GM12878 (cell line): ENCODE data around the gene PRDM16. TPM values are rescaled to one million over a fixed set of nuclear protein-coding genes. Genes with fewer than 3 reads are reported as not detected.

Source experiments
- ATAC-seq: fragments of 200-7000 bp; cut with Tn5 transposase; 3 replicates; pipeline ENCODE4 v1.9.1; 2020; ENCODE audit warnings: mild to moderate bottlenecking, moderate library complexity
- BruUV-seq: library from RNA; stranded (reverse); fragments of 400-500 nt; replicated peaks from 2 replicates; lab custom pipeline; 2021; lab: Mats Ljungman, UMichigan
- CTCF ChIA-PET: fragments of 300-600 bp; sonication (Branson Sonifier 250); formaldehyde crosslinking; extraction: SDS; loops from one replicate; lab custom pipeline; 2021; ENCODE audit warnings: inconsistent platforms; lab: Yijun Ruan, JAX
- POLR2A ChIA-PET: fragments of 350-600 bp; formaldehyde crosslinking; extraction: SDS; loops from one replicate; lab custom pipeline; 2021; ENCODE audit warnings: inconsistent platforms; lab: Charles Lee
- RAD21 ChIA-PET: fragments of 300-600 bp; sonication (Branson Sonifier 250); formaldehyde crosslinking; loops from one replicate; lab custom pipeline; 2023; ENCODE audit warnings: antibody characterized with exemption; ENCODE audit not compliant: unreplicated experiment; lab: Charles Lee
- SMC1A ChIA-PET: fragments of 300-600 bp; sonication (Branson Sonifier 250); formaldehyde crosslinking; loops from one replicate; lab custom pipeline; 2023; ENCODE audit not compliant: unreplicated experiment, uncharacterized antibody; lab: Charles Lee
- DNase-seq: peaks from one replicate; pipeline ENCODE4 v3.0.0-alpha.2; 2011; ENCODE audit warnings: low read depth, low spot score
- FAIRE-seq: peaks from 3 replicates; lab custom pipeline; 2011; peaks lifted over from hg19 to GRCh38; lab: Jason Lieb, UNC
- H2AFZ ChIP-seq: 2 replicates; pipeline ENCODE4 v1.6.0; 2011; ENCODE audit warnings: low read depth, low read length, control low read depth; ENCODE audit not compliant: control insufficient read depth
- H3K27ac ChIP-seq: 2 replicates; pipeline ENCODE4 v1.5.1; 2011; ENCODE audit warnings: control low read depth; ENCODE audit not compliant: control insufficient read depth, insufficient read depth
- H3K27me3 ChIP-seq, 2 experiments: replicated peaks in 1 of 2; 2 replicates each; pipeline versions ENCODE4 v1.6.0 to v1.6.1; 2011; ENCODE audit warnings: low read length in 1 of 2; ENCODE audit not compliant: control insufficient read depth in 2 of 2, insufficient read depth in 2 of 2
- H3K36me3 ChIP-seq, 2 experiments: 2 replicates each; pipeline ENCODE4 v1.5.1; 2011; ENCODE audit warnings: low read length in 1 of 2; ENCODE audit not compliant: control insufficient read depth in 2 of 2, insufficient read depth in 2 of 2
- H3K4me1 ChIP-seq: 2 replicates; pipeline ENCODE4 v1.6.1; 2011; ENCODE audit warnings: mild to moderate bottlenecking, low read length, moderate library complexity, mixed read lengths; ENCODE audit not compliant: control insufficient read depth, insufficient read depth
- H3K4me2 ChIP-seq: 2 replicates; pipeline ENCODE4 v1.6.0; 2011; ENCODE audit warnings: control low read depth; ENCODE audit not compliant: control insufficient read depth, insufficient read depth
- H3K4me3 ChIP-seq: fragments of 200-600 bp; sonication (generic); 2 replicates; pipeline ENCODE4 v1.5.1; 2016
- H3K79me2 ChIP-seq: 2 replicates; pipeline ENCODE4 v1.6.0; 2011; ENCODE audit warnings: low read length; ENCODE audit not compliant: control insufficient read depth, insufficient read depth
- H3K9ac ChIP-seq: 2 replicates; pipeline ENCODE4 v1.8.0; 2011; ENCODE audit warnings: low read length, control low read depth, mixed read lengths; ENCODE audit not compliant: control insufficient read depth, insufficient read depth
- H3K9me3 ChIP-seq: replicated peaks from 3 replicates; pipeline ENCODE4 v1.5.1; 2011; ENCODE audit warnings: mild to moderate bottlenecking, low read length; ENCODE audit not compliant: control insufficient read depth, insufficient read depth
- H4K20me1 ChIP-seq: 2 replicates; pipeline ENCODE4 v1.6.0; 2011; ENCODE audit not compliant: control insufficient read depth, insufficient read depth
- CBFB ChIP-seq: IDR thresholded peaks from 2 replicates; pipeline ENCODE4 v1.6.1; 2016; ENCODE audit warnings: antibody characterized with exemption, low read depth
- CHD1 ChIP-seq: IDR thresholded peaks from 2 replicates; pipeline ENCODE4 v1.6.1; 2012; ENCODE audit warnings: low read depth, low read length, improper control_type of control experiment
- HDAC6 ChIP-seq: fragments of 200-600 bp; sonication (generic); IDR thresholded peaks from one replicate; pipeline ENCODE4 v1.8.0; 2017; ENCODE audit warnings: antibody characterized with exemption; ENCODE audit not compliant: unreplicated experiment
- JUND ChIP-seq: IDR thresholded peaks from 2 replicates; pipeline ENCODE4 v1.6.1; 2012; ENCODE audit warnings: low read depth, mild to moderate bottlenecking, low read length, improper control_type of control experiment, moderate library complexity
- MYB ChIP-seq: fragments of 150-350 bp; IDR thresholded peaks from 2 replicates; pipeline ENCODE4 v1.6.1; 2014; ENCODE audit warnings: mild to moderate bottlenecking, low read depth, low read length, borderline replicate concordance
- MYC ChIP-seq: IDR thresholded peaks from 2 replicates; pipeline ENCODE4 v1.6.1; 2011; ENCODE audit warnings: mild to moderate bottlenecking, low read length, moderate library complexity, inconsistent platforms; ENCODE audit not compliant: insufficient read depth, insufficient replicate concordance, insufficient read length, severe bottlenecking
- TCF7 ChIP-seq: IDR thresholded peaks from 2 replicates; pipeline ENCODE4 v1.6.1; 2014; ENCODE audit warnings: antibody characterized with exemption, borderline replicate concordance
- WGBS: methylation state at CpG from one replicate; pipeline ENCODE4 v1.1.6; 2016; ENCODE audit warnings: low lambda C conversion rate; ENCODE audit not compliant: insufficient replicate concordance, insufficient coverage; ENCODE audit errors: missing lambda C conversion rate; 5-methylcytosine and 5-hydroxymethylcytosine counted together
- in situ Hi-C: fragments of 300-500 bp; cut with MboI; formaldehyde crosslinking; loops from 9 replicates; pipeline ENCODE4 v1.14.3; 2018; ENCODE audit warnings: mixed read lengths
- intact Hi-C: fragments of 100-400 bp; cut with micrococcal nuclease; formaldehyde crosslinking; loops from one replicate; pipeline ENCODE4 v1.14.2; 2022; ENCODE audit not compliant: unreplicated experiment
- polyA plus RNA-seq, 11 experiments: library from polyadenylated mRNA; depleted of rRNA in 4 of 11; unstranded in 6 of 11; stranded (reverse) in 5 of 11; fragments of >200 nt; fragmentation: Nextera tagmentation in 4 of 11; fragmentation: Illumina TruSeq in 1 of 11; extraction: Ambion mirVana in 4 of 11; extraction: Trizol in 1 of 11; gene quantifications; 1 replicate in 1 of 11; 2 replicates in 10 of 11; pipeline versions ENCODE4 v1.2.1 to v1.2.3, GENCODE V29; 2011 to 2016; ENCODE audit warnings: inconsistent platforms in 2 of 11, missing spikeins in 2 of 11, low read depth in 1 of 11
- total RNA-seq, 4 experiments: library from RNA; depleted of rRNA in 3 of 4; stranded (reverse); fragments of >200 nt in 3 of 4; fragmentation: Illumina TruSeq in 1 of 4; extraction: Trizol in 1 of 4; gene quantifications; 2 replicates each; pipeline versions ENCODE4 v1.2.1 to v1.2.3, GENCODE V29; 2013 to 2021
- TF ChIP-seq, protein P1 (sequence below): fragments of 450-650 bp; IDR thresholded peaks from 2 replicates; pipeline ENCODE4 v1.6.1; 2018; ENCODE audit warnings: borderline replicate concordance, mild to moderate bottlenecking; ENCODE audit not compliant: partially characterized antibody
- TF ChIP-seq, protein P2 (sequence below): IDR thresholded peaks from 2 replicates; pipeline ENCODE4 v1.6.1; 2011; ENCODE audit warnings: low read depth, mild to moderate bottlenecking, low read length, moderate library complexity, borderline replicate concordance; ENCODE audit errors: extremely low read depth
- TF ChIP-seq, protein P3 (sequence below): fragments of 450-650 bp; formaldehyde crosslinking; IDR thresholded peaks from 2 replicates; pipeline ENCODE4 v1.4.0; 2022; ENCODE audit warnings: mild to moderate bottlenecking, moderate library complexity
- TF ChIP-seq, protein P4 (sequence below): IDR thresholded peaks from 2 replicates; pipeline ENCODE4 v1.6.1; 2011; ENCODE audit warnings: mild to moderate bottlenecking, low read depth, low read length, moderate library complexity; ENCODE audit not compliant: insufficient replicate concordance

PRDM16 gene
- total and polyA plus RNA-seq, 10 of the 15 experiments (the other 5 are each of a cell fraction or from before 2014, with no cell fraction given): 0.03 TPM; not detected in 9

DNA sequence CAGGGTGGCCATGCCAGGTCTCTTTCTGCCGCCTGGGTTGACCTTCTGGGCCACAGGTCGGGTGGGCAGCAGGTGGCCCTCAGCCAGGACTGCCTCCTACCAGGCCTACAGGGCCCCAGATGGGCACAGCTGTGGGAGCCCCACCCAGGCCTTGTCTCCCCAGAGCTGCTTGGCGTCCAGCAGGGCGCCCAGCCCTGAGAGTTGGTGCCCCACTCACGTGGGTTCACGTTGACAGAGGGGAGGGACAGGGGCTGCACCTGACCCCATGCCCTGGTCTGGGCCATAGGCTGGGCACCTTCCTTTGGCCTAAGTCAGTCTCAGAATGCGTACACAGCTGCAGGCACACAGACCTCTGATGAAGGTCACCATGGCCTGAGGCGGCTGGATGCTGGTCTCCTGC is 16.7 kb downstream of the PRDM16 start:
- no peaks in the 10 kb centered on the region; a peak in 1 of 4 replicates for H3K27me3 ChIP-seq
- no peaks in the 10 kb centered on the region for H3K36me3 ChIP-seq
- in situ Hi-C loops: no loop called here
- intact Hi-C loops: no loop called here
- no peak overlapping the region for H3K4me2 ChIP-seq
- no peak overlapping the region for H2AFZ ChIP-seq
- SMC1A ChIA-PET: no interaction called here
- no peaks in the 10 kb centered on the region for H3K79me2 ChIP-seq
- ATAC-seq (no peak), DNase-seq (no peak)
- RAD21 ChIA-PET: no interaction called here
- no peak overlapping the region for H3K27ac ChIP-seq
- H3K4me1 ChIP-seq: no peaks in the 10 kb centered on the region
- no peaks in the 10 kb centered on the region for H3K9me3 ChIP-seq
- CTCF ChIA-PET: no interaction called here
- BruUV-seq: no TSS peak
- WGBS: 20% methylated on average over 8 of the region's 8 CpGs
- POLR2A ChIA-PET: no interaction called here
- H4K20me1 ChIP-seq: no peaks in the 10 kb centered on the region
- TF ChIP-seq, protein P1, sequence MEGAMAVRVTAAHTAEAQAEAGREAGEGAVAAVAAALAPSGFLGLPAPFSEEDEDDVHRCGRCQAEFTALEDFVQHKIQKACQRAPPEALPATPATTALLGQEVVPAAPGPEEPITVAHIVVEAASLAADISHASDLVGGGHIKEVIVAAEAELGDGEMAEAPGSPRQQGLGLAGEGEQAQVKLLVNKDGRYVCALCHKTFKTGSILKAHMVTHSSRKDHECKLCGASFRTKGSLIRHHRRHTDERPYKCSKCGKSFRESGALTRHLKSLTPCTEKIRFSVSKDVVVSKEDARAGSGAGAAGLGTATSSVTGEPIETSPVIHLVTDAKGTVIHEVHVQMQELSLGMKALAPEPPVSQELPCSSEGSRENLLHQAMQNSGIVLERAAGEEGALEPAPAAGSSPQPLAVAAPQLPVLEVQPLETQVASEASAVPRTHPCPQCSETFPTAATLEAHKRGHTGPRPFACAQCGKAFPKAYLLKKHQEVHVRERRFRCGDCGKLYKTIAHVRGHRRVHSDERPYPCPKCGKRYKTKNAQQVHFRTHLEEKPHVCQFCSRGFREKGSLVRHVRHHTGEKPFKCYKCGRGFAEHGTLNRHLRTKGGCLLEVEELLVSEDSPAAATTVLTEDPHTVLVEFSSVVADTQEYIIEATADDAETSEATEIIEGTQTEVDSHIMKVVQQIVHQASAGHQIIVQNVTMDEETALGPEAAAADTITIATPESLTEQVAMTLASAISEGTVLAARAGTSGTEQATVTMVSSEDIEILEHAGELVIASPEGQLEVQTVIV: no peak
- no peak for TF ChIP-seq CHD1
- no peak for TF ChIP-seq JUND
- TF ChIP-seq CBFB: no peak
- TF ChIP-seq, protein P2, sequence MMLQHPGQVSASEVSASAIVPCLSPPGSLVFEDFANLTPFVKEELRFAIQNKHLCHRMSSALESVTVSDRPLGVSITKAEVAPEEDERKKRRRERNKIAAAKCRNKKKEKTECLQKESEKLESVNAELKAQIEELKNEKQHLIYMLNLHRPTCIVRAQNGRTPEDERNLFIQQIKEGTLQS: no peak
- TF ChIP-seq TCF7: no peak
- TF ChIP-seq, protein P3, sequence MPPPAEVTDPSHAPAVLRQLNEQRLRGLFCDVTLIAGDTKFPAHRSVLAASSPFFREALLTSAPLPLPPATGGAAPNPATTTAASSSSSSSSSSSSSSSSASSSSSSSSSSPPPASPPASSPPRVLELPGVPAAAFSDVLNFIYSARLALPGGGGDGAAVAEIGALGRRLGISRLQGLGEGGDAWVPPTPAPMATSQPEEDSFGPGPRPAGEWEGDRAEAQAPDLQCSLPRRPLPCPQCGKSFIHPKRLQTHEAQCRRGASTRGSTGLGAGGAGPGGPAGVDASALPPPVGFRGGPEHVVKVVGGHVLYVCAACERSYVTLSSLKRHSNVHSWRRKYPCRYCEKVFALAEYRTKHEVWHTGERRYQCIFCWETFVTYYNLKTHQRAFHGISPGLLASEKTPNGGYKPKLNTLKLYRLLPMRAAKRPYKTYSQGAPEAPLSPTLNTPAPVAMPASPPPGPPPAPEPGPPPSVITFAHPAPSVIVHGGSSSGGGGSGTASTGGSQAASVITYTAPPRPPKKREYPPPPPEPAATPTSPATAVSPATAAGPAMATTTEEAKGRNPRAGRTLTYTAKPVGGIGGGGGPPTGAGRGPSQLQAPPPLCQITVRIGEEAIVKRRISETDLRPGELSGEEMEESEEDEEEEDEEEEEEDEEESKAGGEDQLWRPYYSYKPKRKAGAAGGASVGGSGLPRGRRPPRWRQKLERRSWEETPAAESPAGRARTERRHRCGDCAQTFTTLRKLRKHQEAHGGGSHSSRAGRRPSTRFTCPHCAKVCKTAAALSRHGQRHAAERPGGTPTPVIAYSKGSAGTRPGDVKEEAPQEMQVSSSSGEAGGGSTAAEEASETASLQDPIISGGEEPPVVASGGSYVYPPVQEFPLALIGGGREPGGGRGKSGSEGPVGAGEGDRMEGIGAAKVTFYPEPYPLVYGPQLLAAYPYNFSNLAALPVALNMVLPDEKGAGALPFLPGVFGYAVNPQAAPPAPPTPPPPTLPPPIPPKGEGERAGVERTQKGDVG (CRISPR knock-in tag): no peak
- TF ChIP-seq, protein P4, sequence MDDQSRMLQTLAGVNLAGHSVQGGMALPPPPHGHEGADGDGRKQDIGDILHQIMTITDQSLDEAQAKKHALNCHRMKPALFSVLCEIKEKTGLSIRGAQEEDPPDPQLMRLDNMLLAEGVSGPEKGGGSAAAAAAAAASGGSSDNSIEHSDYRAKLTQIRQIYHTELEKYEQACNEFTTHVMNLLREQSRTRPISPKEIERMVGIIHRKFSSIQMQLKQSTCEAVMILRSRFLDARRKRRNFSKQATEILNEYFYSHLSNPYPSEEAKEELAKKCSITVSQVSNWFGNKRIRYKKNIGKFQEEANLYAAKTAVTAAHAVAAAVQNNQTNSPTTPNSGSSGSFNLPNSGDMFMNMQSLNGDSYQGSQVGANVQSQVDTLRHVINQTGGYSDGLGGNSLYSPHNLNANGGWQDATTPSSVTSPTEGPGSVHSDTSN: no peak
- TF ChIP-seq MYC: no peak
- no peak for TF ChIP-seq MYB
- TF ChIP-seq HDAC6: no peak
- TF ChIP-seq, all 136 proteins: peak for 0
- FAIRE-seq: no peak
- no peak overlapping the region for H3K4me3 ChIP-seq
- no peak overlapping the region for H3K9ac ChIP-seq
